Neural cell (in vitro differentiated cells): Measurements from ENCODE around the gene SUSD4. TPM values are rescaled to one million over a fixed set of nuclear protein-coding genes. Genes with fewer than 3 reads are reported as not detected.

Source experiments
- H2AFZ ChIP-seq: fragments of 200-600, 300-800 bp; sonication (generic), shearing (Covaris generic); 2 replicates; pipeline ENCODE4 v1.6.0; 2014; ENCODE audit warnings: low read depth, mild to moderate bottlenecking, antibody characterized with exemption, low read length, moderate library complexity
- H3F3A ChIP-seq: fragments of 200-600 bp; shearing (Covaris generic); 2 replicates; pipeline ENCODE4 v1.6.1; 2016; ENCODE audit warnings: mild to moderate bottlenecking, moderate library complexity, mixed read lengths, antibody characterized with exemption, low read length; ENCODE audit not compliant: insufficient read depth, poor library complexity, severe bottlenecking
- H3K27ac ChIP-seq: fragments of 200-600, 300-800 bp; sonication (generic), shearing (Covaris generic); 2 replicates; pipeline ENCODE4 v1.5.1; 2014; ENCODE audit warnings: mild to moderate bottlenecking, low read length, moderate library complexity
- H3K27me3 ChIP-seq: fragments of 300-800, 200-600 bp; sonication (generic), shearing (Covaris generic); 2 replicates; pipeline ENCODE4 v1.6.0; 2014; ENCODE audit warnings: mild to moderate bottlenecking, low read depth, low read length, moderate library complexity; ENCODE audit not compliant: insufficient read depth
- H3K36me3 ChIP-seq: fragments of 300-800, 200-600 bp; sonication (generic), shearing (Covaris generic); 2 replicates; pipeline ENCODE4 v1.5.1; 2014; ENCODE audit warnings: mild to moderate bottlenecking, antibody characterized with exemption, low read length, moderate library complexity; ENCODE audit not compliant: insufficient read depth
- H3K4me2 ChIP-seq: fragments of 300-800, 200-600 bp; sonication (generic), shearing (Covaris generic); 2 replicates; pipeline ENCODE4 v1.6.0; 2014; ENCODE audit warnings: mild to moderate bottlenecking, low read length
- H3K4me3 ChIP-seq: fragments of 300-800, 200-600 bp; sonication (generic), shearing (Covaris generic); 2 replicates; pipeline ENCODE4 v1.5.1; 2014; ENCODE audit warnings: mild to moderate bottlenecking, low read length, moderate library complexity
- H3K79me2 ChIP-seq: fragments of 200-600 bp; shearing (Covaris generic); replicated peaks from 2 replicates; pipeline ENCODE4 v1.6.0; 2014; ENCODE audit warnings: mild to moderate bottlenecking, low read length, moderate library complexity; ENCODE audit not compliant: insufficient read depth
- H3K9ac ChIP-seq: fragments of 300-800, 200-600 bp; sonication (generic), shearing (Covaris generic); 2 replicates; pipeline ENCODE4 v1.6.1; 2016; ENCODE audit warnings: mild to moderate bottlenecking, low read length, mixed read lengths
- H3K9me2 ChIP-seq: fragments of 200-600 bp; shearing (Covaris generic); 2 replicates; pipeline ENCODE4 v1.6.1; 2016; ENCODE audit warnings: mild to moderate bottlenecking, low read length, mixed read lengths; ENCODE audit not compliant: insufficient read depth
- H3K9me3 ChIP-seq: fragments of 200-600, 300-800 bp; sonication (generic), shearing (Covaris generic); 2 replicates; pipeline ENCODE4 v1.6.1; 2016; ENCODE audit warnings: mild to moderate bottlenecking, mixed run types, low read length, moderate library complexity, mixed read lengths
- H4K20me1 ChIP-seq: fragments of 200-600 bp; shearing (Covaris generic); 2 replicates; pipeline ENCODE4 v1.6.1; 2016; ENCODE audit warnings: mild to moderate bottlenecking, mixed run types; ENCODE audit not compliant: insufficient read depth
- EP300 ChIP-seq: fragments of 450-650 bp; conservative IDR thresholded peaks from 2 replicates; pipeline ENCODE4 v1.6.1; 2014; ENCODE audit warnings: antibody characterized with exemption, mild to moderate bottlenecking, moderate library complexity; ENCODE audit not compliant: poor library complexity, severe bottlenecking
- EZH2 ChIP-seq: fragments of 200-600, 300-800 bp; shearing (Covaris generic), sonication (generic); IDR thresholded peaks from 2 replicates; pipeline ENCODE4 v1.6.1; 2014; ENCODE audit warnings: antibody characterized with exemption, low read length, borderline replicate concordance, mild to moderate bottlenecking; ENCODE audit not compliant: insufficient read depth, poor library complexity, severe bottlenecking
- MXI1 ChIP-seq: fragments of 450-650 bp; conservative IDR thresholded peaks from 2 replicates; pipeline ENCODE4 v1.6.1; 2014; ENCODE audit warnings: antibody characterized with exemption, mild to moderate bottlenecking; ENCODE audit not compliant: poor library complexity, severe bottlenecking
- POLR2AphosphoS5 ChIP-seq: IDR thresholded peaks from 2 replicates; pipeline ENCODE4 v1.6.1; 2012
- RAD21 ChIP-seq: fragments of 450-650 bp; conservative IDR thresholded peaks from 2 replicates; pipeline ENCODE4 v1.6.1; 2014; ENCODE audit warnings: antibody characterized with exemption, mild to moderate bottlenecking, moderate library complexity
- SMC3 ChIP-seq: fragments of 450-650 bp; conservative IDR thresholded peaks from 2 replicates; pipeline ENCODE4 v1.6.1; 2014; ENCODE audit warnings: antibody characterized with exemption, mild to moderate bottlenecking, moderate library complexity; ENCODE audit not compliant: poor library complexity
- TAF1 ChIP-seq: IDR thresholded peaks from 2 replicates; pipeline ENCODE4 v1.6.1; 2012; ENCODE audit warnings: low read depth
- polyA plus RNA-seq: library from polyadenylated mRNA; depleted of rRNA; stranded (reverse); fragments of >200 nt; gene quantifications from 2 replicates; pipeline ENCODE4 v1.2.3, GENCODE V29; 2014
- TF ChIP-seq, protein P1 (sequence below): fragments of 450-650 bp; IDR thresholded peaks from 2 replicates; pipeline ENCODE4 v1.5.1; 2014; ENCODE audit warnings: antibody characterized with exemption, mild to moderate bottlenecking, moderate library complexity; ENCODE audit not compliant: poor library complexity, severe bottlenecking
- TF ChIP-seq, protein P2 (sequence below): IDR thresholded peaks from 2 replicates; pipeline ENCODE4 v1.6.1; 2012; ENCODE audit warnings: borderline replicate concordance

The SUSD4 gene
- polyA plus RNA-seq, 1 donor from 2014 or later = 31.5 TPM

DNA sequence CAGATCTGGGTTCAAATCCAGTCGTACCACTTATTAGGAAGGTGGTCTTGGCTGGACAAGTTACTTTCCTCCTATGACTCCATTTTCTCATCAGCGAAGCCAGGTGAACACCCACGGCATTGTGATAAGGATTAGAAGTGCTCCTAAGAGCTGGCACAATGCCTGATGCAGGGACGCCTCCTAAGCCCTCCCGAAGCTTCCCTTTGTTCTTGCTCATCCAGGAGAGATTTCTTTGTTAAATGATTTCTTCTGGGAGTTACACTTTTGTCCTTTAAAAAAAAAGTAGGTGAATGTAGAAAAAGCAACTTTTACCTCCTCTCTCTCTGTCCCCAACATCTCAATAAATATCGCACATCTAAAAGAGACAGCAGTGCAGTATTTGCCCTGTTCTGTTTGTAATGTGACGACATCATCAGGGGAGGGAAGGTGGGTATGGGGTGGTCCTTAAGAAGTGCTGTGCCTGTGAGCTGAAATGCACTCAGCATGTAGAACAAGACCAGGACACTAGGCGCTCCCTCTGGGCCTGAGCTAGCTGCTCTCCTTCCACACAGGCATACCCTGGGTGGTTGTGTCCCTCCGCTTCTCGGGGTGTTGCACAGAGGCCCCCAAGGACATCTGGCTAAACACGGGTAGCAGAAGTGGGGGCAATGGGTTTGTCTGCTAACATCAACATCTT lies 43.9 kb downstream of the SUSD4 start:
- no peak overlapping the region for H3K27ac ChIP-seq
- H3K4me2 ChIP-seq = no peak overlapping the region
- H3F3A ChIP-seq = no peaks in the 10 kb centered on the region
- no peaks in the 10 kb centered on the region for H3K79me2 ChIP-seq
- no peaks in the 10 kb centered on the region for H3K36me3 ChIP-seq
- no peaks in the 10 kb centered on the region for H3K9me3 ChIP-seq
- H3K9ac ChIP-seq = no peak overlapping the region
- no peak overlapping the region for H2AFZ ChIP-seq
- H3K4me3 ChIP-seq = no peak overlapping the region
- no peaks in the 10 kb centered on the region for H4K20me1 ChIP-seq
- TF ChIP-seq EZH2 (no peak), SMC3 (no peak), MXI1 (no peak), POLR2AphosphoS5 (no peak), EP300 (no peak), TAF1 (no peak), RAD21 (no peak)
- TF ChIP-seq, protein P1, sequence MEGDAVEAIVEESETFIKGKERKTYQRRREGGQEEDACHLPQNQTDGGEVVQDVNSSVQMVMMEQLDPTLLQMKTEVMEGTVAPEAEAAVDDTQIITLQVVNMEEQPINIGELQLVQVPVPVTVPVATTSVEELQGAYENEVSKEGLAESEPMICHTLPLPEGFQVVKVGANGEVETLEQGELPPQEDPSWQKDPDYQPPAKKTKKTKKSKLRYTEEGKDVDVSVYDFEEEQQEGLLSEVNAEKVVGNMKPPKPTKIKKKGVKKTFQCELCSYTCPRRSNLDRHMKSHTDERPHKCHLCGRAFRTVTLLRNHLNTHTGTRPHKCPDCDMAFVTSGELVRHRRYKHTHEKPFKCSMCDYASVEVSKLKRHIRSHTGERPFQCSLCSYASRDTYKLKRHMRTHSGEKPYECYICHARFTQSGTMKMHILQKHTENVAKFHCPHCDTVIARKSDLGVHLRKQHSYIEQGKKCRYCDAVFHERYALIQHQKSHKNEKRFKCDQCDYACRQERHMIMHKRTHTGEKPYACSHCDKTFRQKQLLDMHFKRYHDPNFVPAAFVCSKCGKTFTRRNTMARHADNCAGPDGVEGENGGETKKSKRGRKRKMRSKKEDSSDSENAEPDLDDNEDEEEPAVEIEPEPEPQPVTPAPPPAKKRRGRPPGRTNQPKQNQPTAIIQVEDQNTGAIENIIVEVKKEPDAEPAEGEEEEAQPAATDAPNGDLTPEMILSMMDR = no peak
- TF ChIP-seq, protein P2, sequence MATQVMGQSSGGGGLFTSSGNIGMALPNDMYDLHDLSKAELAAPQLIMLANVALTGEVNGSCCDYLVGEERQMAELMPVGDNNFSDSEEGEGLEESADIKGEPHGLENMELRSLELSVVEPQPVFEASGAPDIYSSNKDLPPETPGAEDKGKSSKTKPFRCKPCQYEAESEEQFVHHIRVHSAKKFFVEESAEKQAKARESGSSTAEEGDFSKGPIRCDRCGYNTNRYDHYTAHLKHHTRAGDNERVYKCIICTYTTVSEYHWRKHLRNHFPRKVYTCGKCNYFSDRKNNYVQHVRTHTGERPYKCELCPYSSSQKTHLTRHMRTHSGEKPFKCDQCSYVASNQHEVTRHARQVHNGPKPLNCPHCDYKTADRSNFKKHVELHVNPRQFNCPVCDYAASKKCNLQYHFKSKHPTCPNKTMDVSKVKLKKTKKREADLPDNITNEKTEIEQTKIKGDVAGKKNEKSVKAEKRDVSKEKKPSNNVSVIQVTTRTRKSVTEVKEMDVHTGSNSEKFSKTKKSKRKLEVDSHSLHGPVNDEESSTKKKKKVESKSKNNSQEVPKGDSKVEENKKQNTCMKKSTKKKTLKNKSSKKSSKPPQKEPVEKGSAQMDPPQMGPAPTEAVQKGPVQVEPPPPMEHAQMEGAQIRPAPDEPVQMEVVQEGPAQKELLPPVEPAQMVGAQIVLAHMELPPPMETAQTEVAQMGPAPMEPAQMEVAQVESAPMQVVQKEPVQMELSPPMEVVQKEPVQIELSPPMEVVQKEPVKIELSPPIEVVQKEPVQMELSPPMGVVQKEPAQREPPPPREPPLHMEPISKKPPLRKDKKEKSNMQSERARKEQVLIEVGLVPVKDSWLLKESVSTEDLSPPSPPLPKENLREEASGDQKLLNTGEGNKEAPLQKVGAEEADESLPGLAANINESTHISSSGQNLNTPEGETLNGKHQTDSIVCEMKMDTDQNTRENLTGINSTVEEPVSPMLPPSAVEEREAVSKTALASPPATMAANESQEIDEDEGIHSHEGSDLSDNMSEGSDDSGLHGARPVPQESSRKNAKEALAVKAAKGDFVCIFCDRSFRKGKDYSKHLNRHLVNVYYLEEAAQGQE = no peak
- no peaks in the 10 kb centered on the region for H3K9me2 ChIP-seq
- no peaks in the 10 kb centered on the region for H3K27me3 ChIP-seq

DNA sequence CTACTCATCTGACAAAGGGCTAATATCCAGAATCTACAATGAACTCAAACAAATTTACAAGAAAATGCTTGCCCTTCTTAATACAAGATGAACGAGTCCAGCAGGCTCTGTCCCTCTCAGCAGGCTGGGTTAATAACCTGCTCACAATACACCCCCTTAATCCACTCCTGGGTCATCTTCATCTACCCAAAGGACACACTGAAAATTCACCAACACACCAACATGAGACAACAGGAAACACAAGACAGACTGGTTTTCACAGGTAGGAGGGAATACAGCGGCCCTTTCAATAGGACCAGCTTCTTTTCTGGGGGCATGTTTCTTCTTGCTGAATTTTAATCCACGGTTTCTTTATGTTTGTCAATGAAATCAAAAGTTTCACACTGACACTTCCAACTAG lies 44.6 kb downstream of the SUSD4 start:
- no peak overlapping the region for H3K4me3 ChIP-seq

More for the DNA sequence above, 44.6 kb downstream of the SUSD4 start:
- Histone ChIP-seq H3K79me2 (no peaks in the 10 kb centered on the region), H3F3A (no peaks in the 10 kb centered on the region), H3K4me2 (no peak overlapping the region), H3K9me3 (no peaks in the 10 kb centered on the region), H3K9ac (no peak overlapping the region), H3K36me3 (no peaks in the 10 kb centered on the region), H3K27ac (no peak overlapping the region), H3K9me2 (no peaks in the 10 kb centered on the region), H4K20me1 (no peaks in the 10 kb centered on the region), H2AFZ (no peak overlapping the region), H3K27me3 (no peaks in the 10 kb centered on the region)
- TF ChIP-seq POLR2AphosphoS5 = no peak
- TF ChIP-seq, protein P1 = no peak
- TF ChIP-seq RAD21 = no peak
- no peak for TF ChIP-seq EP300
- no peak for TF ChIP-seq TAF1
- TF ChIP-seq, protein P2 = no peak
- TF ChIP-seq EZH2 = no peak
- TF ChIP-seq MXI1 = no peak
